ENCODE measurements around the gene SMARCC2.

DNA sequence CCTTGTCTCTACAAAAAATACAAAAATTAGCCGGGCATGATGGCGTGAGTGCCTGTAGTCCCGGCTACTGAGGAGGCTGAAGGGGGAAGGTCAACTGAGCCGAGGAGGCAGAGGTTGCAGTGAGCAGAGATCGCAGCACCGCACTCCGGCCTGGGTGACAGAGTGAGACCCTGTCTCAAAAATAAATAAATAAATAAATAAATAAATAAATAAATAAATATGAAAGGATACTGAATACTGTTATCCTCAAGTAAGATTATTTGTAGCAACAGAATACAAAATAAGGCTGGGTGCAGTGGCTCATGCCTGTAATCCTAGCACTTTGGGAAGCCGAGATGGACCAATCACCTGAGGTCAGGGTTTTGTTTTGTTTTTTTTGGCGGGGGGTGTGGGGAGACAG, 30.6 kb upstream of the SMARCC2 start:
- TF ChIP-seq, protein P1, sequence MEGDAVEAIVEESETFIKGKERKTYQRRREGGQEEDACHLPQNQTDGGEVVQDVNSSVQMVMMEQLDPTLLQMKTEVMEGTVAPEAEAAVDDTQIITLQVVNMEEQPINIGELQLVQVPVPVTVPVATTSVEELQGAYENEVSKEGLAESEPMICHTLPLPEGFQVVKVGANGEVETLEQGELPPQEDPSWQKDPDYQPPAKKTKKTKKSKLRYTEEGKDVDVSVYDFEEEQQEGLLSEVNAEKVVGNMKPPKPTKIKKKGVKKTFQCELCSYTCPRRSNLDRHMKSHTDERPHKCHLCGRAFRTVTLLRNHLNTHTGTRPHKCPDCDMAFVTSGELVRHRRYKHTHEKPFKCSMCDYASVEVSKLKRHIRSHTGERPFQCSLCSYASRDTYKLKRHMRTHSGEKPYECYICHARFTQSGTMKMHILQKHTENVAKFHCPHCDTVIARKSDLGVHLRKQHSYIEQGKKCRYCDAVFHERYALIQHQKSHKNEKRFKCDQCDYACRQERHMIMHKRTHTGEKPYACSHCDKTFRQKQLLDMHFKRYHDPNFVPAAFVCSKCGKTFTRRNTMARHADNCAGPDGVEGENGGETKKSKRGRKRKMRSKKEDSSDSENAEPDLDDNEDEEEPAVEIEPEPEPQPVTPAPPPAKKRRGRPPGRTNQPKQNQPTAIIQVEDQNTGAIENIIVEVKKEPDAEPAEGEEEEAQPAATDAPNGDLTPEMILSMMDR (conservative IDR thresholded peaks at IDR 0.05; ENCODE audit: low read length) = no peak
- no peak for TF ChIP-seq EZH2phosphoT487 (IDR thresholded peaks at IDR 0.05; ENCODE audit: borderline replicate concordance)

Measured in Loucy (cell line).